HG02571 (cell line): ENCODE data around the gene OXSR1.

ENCODE experiments used
- ATAC-seq: cut with Tn5 transposase; IDR thresholded peaks from one replicate; pipeline ENCODE4 v1.9.1; 2021; ENCODE audit warnings: mild to moderate bottlenecking, moderate library complexity; ENCODE audit not compliant: unreplicated experiment

Gene OXSR1

DNA sequence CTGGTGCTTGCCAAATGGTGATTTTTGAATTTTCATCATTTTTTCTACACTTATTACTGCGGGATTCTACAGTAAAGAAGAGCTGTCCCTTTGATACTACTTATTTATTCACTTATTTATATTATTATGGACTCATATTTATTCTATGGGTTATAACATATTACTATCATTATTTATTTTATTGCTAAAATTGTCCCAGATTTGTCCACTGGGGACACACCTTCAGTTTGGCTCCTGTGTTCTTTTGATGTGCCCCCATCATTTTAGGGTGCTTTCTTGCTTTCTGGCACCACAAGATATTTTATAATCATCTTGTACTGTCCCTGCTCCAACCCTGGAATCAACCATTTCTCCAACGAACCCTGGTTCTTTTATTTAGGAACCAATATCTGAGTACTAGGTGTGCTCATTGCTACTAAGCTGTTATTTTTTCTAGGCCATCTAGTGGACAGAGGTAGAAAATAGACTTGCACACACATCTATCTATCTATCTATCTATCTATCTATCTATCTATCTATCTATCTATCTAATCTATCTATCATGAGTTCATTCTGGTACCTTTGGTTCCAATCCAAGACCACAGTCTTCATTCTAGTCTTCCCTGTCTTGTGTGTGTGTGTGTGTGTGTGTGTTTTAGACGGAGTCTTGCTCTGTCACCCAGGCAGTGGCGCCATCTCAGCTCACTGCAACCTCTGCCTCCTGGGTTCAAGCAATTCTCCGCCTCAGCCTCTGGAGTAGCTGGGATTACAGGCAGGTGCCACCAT is 132.8 kb downstream of the OXSR1 start:
- ATAC-seq = no peak
